Karpas-422 (cell line): ENCODE data around the gene PTPRJ. TPM values are rescaled to one million over a fixed set of nuclear protein-coding genes. Genes with fewer than 3 reads are reported as not detected.

Source experiments
- DNase-seq: peaks from one replicate; pipeline ENCODE4 v3.0.0-alpha.2; 2015
- H2AFZ ChIP-seq: fragments of 200-600 bp; sonication (generic); 2 replicates; pipeline ENCODE4 v1.6.1; 2014; ENCODE audit warnings: antibody characterized with exemption, low read length, mixed read lengths
- H3K27ac ChIP-seq: fragments of 200-600 bp; sonication (generic); 2 replicates; pipeline ENCODE4 v1.5.1; 2014; ENCODE audit warnings: mild to moderate bottlenecking, low read length, moderate library complexity
- H3K27me3 ChIP-seq: fragments of 200-600 bp; sonication (generic); 2 replicates; pipeline ENCODE4 v1.6.1; 2014; ENCODE audit warnings: low read length, mixed read lengths
- H3K36me3 ChIP-seq: fragments of 200-600 bp; sonication (generic); 2 replicates; pipeline ENCODE4 v1.6.1; 2014; ENCODE audit warnings: low read length, mixed read lengths; ENCODE audit not compliant: insufficient read depth
- H3K4me1 ChIP-seq: fragments of 200-600 bp; sonication (generic); 2 replicates; pipeline ENCODE4 v1.6.1; 2014; ENCODE audit warnings: mild to moderate bottlenecking, low read length, mixed read lengths
- H3K4me2 ChIP-seq: fragments of 200-600 bp; sonication (generic); 2 replicates; pipeline ENCODE4 v1.6.1; 2014; ENCODE audit warnings: low read length, low read depth, mild to moderate bottlenecking; ENCODE audit not compliant: poor library complexity, severe bottlenecking
- H3K4me3 ChIP-seq: fragments of 200-600 bp; sonication (generic); 2 replicates; pipeline ENCODE4 v1.5.1; 2014; ENCODE audit warnings: mild to moderate bottlenecking, antibody characterized with exemption, low read length, mixed read lengths
- H3K79me2 ChIP-seq: fragments of 200-600 bp; sonication (generic); 2 replicates; pipeline ENCODE4 v1.6.1; 2014; ENCODE audit warnings: mild to moderate bottlenecking, low read length, mixed read lengths
- H3K9ac ChIP-seq: fragments of 200-600 bp; sonication (generic); 2 replicates; pipeline ENCODE4 v1.6.0; 2014; ENCODE audit warnings: low read length
- H3K9me2 ChIP-seq: fragments of 200-600 bp; sonication (generic), shearing (Covaris generic); replicated peaks from 2 replicates; pipeline ENCODE4 v1.6.0; 2014; ENCODE audit warnings: mild to moderate bottlenecking, low read length, moderate library complexity; ENCODE audit not compliant: insufficient read depth
- H3K9me3 ChIP-seq: fragments of 300-700, 200-600 bp; sonication (generic); 2 replicates; pipeline ENCODE4 v1.6.1; 2014; ENCODE audit warnings: low read length, mixed read lengths
- H4K20me1 ChIP-seq: fragments of 200-600 bp; sonication (generic); 2 replicates; pipeline ENCODE4 v1.6.1; 2014; ENCODE audit warnings: mild to moderate bottlenecking, antibody characterized with exemption, low read length, low read depth; ENCODE audit not compliant: insufficient read depth
- total RNA-seq: library from RNA; depleted of rRNA; stranded (reverse); fragments of >200 nt; shearing (Covaris generic); gene quantifications from 2 replicates; pipeline ENCODE4 v1.2.3, GENCODE V29; 2014; ENCODE audit warnings: low replicate concordance

PTPRJ gene
- total RNA-seq, 1 experiment from 2014 or later: 132 TPM

GRCh38 chr11:48098024-48098423, 117.7 kb downstream of the PTPRJ start:
- peak overlapping the region; percentile 55 for H3K9ac ChIP-seq
- H3K36me3 ChIP-seq: no peaks in the 10 kb centered on the region
- H3K9me2 ChIP-seq: no peaks in the 10 kb centered on the region
- no peak overlapping the region for H3K4me3 ChIP-seq
- H3K4me2 ChIP-seq: peak overlapping the region; percentile 27
- no peaks in the 10 kb centered on the region for H3K9me3 ChIP-seq
- peaks cover 96% of the 10 kb centered on the region for H3K4me1 ChIP-seq
- DNase-seq: peak; percentile 49
- peak overlapping the region; percentile 99 for H3K27ac ChIP-seq
- H3K27me3 ChIP-seq: no peaks in the 10 kb centered on the region
- H2AFZ ChIP-seq: no peak overlapping the region
- H3K79me2 ChIP-seq: peaks cover 77% of the 10 kb centered on the region
- H4K20me1 ChIP-seq: no peaks in the 10 kb centered on the region

GRCh38 chr11:48099916-48100446, 119.6 kb downstream of the PTPRJ start:
- peak; percentile 79 for DNase-seq
- Histone ChIP-seq H4K20me1 (no peaks in the 10 kb centered on the region), H3K27ac (peak overlapping the region; percentile 99), H3K4me3 (peak overlapping the region; percentile 7; the same call in 1 of the 2 replicates), H3K9ac (peak overlapping the region; percentile 90), H3K36me3 (no peaks in the 10 kb centered on the region), H3K9me3 (no peaks in the 10 kb centered on the region), H3K4me1 (peaks cover 99% of the 10 kb centered on the region), H3K27me3 (no peaks in the 10 kb centered on the region), H3K79me2 (peaks cover 93% of the 10 kb centered on the region), H3K4me2 (peak overlapping the region; percentile 54), H2AFZ (no peak overlapping the region), H3K9me2 (no peaks in the 10 kb centered on the region)

GRCh38 chr11:48101044-48101733, 120.8 kb downstream of the PTPRJ start:
- Histone ChIP-seq H3K4me3 (no peak overlapping the region), H3K79me2 (peaks cover 92% of the 10 kb centered on the region), H3K9me3 (no peaks in the 10 kb centered on the region), H2AFZ (no peak overlapping the region), H3K4me2 (peak overlapping the region; percentile 90), H4K20me1 (no peaks in the 10 kb centered on the region), H3K27me3 (no peaks in the 10 kb centered on the region), H3K27ac (peak overlapping the region; percentile 99), H3K36me3 (no peaks in the 10 kb centered on the region), H3K9me2 (no peaks in the 10 kb centered on the region), H3K4me1 (peaks cover 99% of the 10 kb centered on the region), H3K9ac (peak overlapping the region; percentile 90)
- peak; percentile 56 for DNase-seq

- no peaks in the 10 kb centered on the region for H3K9me2 ChIP-seq
- no peaks in the 10 kb centered on the region for H3K27me3 ChIP-seq
- H3K9ac ChIP-seq: peak overlapping the region; percentile 90
- peaks cover 99% of the 10 kb centered on the region for H3K4me1 ChIP-seq
- H3K4me3 ChIP-seq: no peak overlapping the region
- peaks cover 87% of the 10 kb centered on the region for H3K79me2 ChIP-seq
- H3K36me3 ChIP-seq: no peaks in the 10 kb centered on the region
- H3K9me3 ChIP-seq: no peaks in the 10 kb centered on the region
- no peak for DNase-seq
- peak overlapping the region; percentile 90 for H3K4me2 ChIP-seq
- no peak overlapping the region for H2AFZ ChIP-seq
- H3K27ac ChIP-seq: peak overlapping the region; percentile 99
- no peaks in the 10 kb centered on the region for H4K20me1 ChIP-seq
Measured at GRCh38 chr11:48101958-48102357, 121.6 kb downstream of the PTPRJ start.

- Histone ChIP-seq H4K20me1 (no peaks in the 10 kb centered on the region), H3K27ac (peak overlapping the region; percentile 99), H3K4me1 (peaks cover 100% of the 10 kb centered on the region), H3K36me3 (no peaks in the 10 kb centered on the region), H3K4me3 (peak overlapping the region; percentile 61), H3K9ac (peak overlapping the region; percentile 90), H3K79me2 (peaks cover 76% of the 10 kb centered on the region), H3K9me3 (no peaks in the 10 kb centered on the region), H2AFZ (no peak overlapping the region), H3K4me2 (peak overlapping the region; percentile 90), H3K9me2 (no peaks in the 10 kb centered on the region), H3K27me3 (no peaks in the 10 kb centered on the region)
- peak; percentile 75 for DNase-seq
Measured at GRCh38 chr11:48103621-48104567, 123.5 kb downstream of the PTPRJ start.

GRCh38 chr11:48104568-48104924, 124.2 kb downstream of the PTPRJ start:
- Histone ChIP-seq H3K79me2 (peaks cover 69% of the 10 kb centered on the region), H3K9me2 (no peaks in the 10 kb centered on the region), H3K27ac (peak overlapping the region; percentile 99), H3K27me3 (no peaks in the 10 kb centered on the region), H3K4me1 (peaks cover 100% of the 10 kb centered on the region), H3K4me2 (peak overlapping the region; percentile 90), H3K36me3 (no peaks in the 10 kb centered on the region), H3K4me3 (peak overlapping the region; percentile 61), H3K9ac (peak overlapping the region; percentile 90), H3K9me3 (no peaks in the 10 kb centered on the region), H2AFZ (no peak overlapping the region), H4K20me1 (no peaks in the 10 kb centered on the region)
- peak; percentile 72 for DNase-seq

- no peaks in the 10 kb centered on the region for H3K9me3 ChIP-seq
- H3K79me2 ChIP-seq: peaks cover 63% of the 10 kb centered on the region
- peak; percentile 78 for DNase-seq
- H4K20me1 ChIP-seq: no peaks in the 10 kb centered on the region
- H3K9ac ChIP-seq: peak overlapping the region; percentile 90
- peaks cover under 1% of the 10 kb centered on the region; the same call in 1 of the 2 replicates for H3K36me3 ChIP-seq
- H2AFZ ChIP-seq: no peak overlapping the region
- H3K4me1 ChIP-seq: peaks cover 99% of the 10 kb centered on the region
- peak overlapping the region; percentile 61 for H3K4me3 ChIP-seq
- H3K27me3 ChIP-seq: no peaks in the 10 kb centered on the region
- H3K9me2 ChIP-seq: no peaks in the 10 kb centered on the region
- H3K4me2 ChIP-seq: peak overlapping the region; percentile 90
- H3K27ac ChIP-seq: peak overlapping the region; percentile 99
Measured at GRCh38 chr11:48105096-48105990, 125.0 kb downstream of the PTPRJ start.
